NCI-H69 (cell line): Measurements from ENCODE around the gene KCNMB4.

Experiments
- DNase-seq: peaks from one replicate; lab custom pipeline; 2025; lab: John Stamatoyannopoulos, UW

The KCNMB4 gene, protein sequence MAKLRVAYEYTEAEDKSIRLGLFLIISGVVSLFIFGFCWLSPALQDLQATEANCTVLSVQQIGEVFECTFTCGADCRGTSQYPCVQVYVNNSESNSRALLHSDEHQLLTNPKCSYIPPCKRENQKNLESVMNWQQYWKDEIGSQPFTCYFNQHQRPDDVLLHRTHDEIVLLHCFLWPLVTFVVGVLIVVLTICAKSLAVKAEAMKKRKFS

DNA sequence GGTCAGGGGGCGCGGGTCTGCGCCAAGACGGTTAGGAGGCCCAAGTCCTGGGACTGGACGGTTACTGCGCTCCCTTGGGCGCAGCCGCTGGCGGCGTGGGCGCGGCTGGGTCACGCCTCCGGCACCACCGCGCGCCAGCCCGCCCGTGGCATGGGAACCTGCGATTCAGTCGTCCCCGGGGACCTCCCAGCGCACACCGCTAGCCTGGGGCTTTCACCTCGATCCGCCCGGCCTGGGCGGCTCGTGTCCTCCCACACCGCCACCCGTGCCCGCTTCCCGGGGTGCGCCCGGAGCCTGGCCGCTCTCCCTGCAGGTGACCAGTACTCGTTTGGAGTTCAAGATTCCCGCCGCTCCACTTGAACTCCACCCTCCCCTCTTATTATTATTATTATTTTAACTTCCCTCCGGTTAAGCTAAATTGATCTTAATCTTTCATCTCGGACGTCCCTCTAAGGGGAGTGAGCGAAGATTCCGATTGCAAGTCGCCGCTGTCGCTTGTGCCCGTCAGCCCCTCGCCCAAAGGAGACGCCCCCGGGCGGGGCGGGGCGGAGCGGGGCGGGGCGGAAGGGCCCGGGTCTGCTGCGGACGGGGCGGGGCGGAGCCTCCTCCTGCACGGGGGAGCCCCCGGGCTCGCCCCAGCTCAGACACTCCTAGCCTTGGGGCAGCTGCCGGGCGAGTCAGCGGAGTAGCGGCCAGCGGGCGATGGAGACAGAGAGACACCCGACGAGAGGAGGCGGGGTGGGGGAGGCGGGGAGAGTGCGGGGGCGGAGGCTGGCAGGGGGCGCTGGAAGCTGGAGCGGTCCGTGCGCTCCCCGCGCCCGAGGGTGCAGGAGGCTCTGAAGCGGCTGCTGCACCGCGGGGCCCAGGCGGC lies at the start of gene KCNMB4:
Gene KCNMB4, plus strand, starts transcription at position 643 of the 871 bp plus-strand sequence. CDS start 445 bp downstream, outside the sequence.
- peak; percentile 89 for DNase-seq

DNA sequence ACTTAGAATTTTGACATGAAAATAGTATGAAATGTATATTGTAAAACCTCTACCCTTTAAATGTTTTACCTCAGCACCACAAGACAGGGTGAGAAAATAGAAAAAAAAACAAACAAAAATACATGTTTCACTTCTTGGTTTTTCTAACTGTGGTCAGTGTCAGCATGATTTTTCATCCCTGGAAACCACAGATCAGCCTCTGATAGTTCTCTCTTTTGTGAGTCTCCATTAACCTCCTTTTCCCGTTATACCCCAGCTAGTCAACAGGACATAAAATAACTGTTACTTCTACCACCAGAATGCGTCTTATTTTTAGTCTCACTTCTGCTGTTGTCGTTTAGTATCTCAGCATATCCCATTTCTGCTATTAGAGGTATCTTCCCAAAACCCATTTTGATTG lies 48.3 kb upstream of the KCNMB4 start:
- no peak for DNase-seq

DNA sequence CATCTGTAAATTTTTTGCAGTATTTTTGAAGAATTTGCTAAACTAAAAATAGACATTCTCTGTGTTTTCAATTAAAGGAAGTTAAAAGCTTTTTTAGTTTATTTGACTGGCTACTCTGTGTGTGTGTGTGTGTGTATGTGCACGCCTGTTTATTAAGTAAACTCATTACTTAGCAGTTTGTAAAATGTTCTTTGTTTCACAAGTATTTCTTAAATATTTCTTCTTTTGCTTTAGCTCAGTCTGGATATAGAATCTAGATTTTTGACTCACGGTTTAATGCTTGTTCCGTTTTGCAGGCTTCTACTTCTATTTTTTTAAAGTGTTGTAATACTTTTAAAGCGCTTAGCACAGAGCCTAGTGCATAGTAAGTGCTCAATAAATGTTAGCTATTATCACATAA lies 46.5 kb upstream of the KCNMB4 start:
- DNase-seq: no peak

DNA sequence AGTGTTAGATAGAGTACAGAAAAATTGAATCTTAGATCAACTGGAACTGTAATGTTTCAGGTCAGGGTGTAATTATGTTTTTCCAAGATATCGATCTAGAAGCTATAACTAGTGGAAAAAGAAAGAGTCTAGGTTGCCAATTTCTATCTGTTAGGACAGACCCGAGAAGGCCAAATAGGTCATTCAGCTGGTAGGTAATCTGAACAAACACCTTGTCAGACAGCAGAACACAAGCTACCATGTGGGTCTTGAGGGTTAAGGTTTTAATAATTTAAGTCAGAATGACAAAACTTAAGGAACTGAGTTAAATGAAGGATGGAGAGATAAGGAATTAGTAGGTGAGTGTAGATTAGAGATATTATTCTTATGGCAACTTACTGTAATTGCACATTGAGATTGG lies 44.9 kb upstream of the KCNMB4 start:
- DNase-seq: no peak

DNA sequence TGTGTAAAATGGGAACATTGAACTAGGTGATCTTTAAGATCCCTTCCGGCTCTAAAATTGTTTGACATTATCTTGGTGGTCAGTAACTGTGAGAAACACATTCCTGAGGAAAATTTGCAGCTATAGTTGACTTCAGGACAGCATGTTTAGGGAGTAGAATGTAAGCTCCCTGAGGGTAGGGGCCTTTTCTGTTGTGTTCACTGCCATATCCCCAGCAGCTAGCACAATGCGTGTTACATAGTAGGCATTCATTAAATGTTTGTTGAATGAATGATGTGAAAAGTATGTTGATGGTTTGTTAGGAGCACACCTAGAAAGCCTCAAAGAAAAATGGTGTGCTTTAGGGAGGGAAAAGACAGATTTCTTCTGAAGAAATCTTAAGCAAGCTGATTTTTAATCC lies 38.5 kb upstream of the KCNMB4 start:
- DNase-seq: no peak

DNA sequence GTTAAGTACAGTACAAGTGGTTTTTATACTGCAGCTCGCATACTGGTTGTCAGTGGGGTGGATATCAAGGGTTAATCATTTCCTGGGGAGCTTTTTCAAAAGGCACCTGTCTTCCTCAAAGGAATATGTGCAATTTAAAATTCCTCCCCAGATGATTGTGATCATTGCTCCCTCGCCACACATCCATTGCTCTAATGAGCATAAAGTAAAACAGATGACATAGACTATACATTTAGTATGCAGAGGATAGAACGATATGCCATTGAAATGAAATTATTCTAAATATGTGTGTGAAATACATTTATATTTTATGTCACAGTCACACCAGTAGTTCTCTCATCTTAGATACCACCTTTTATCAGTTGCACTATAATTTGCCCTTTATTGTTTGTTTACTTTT lies 36.4 kb upstream of the KCNMB4 start:
- DNase-seq: peak; percentile 3

DNA sequence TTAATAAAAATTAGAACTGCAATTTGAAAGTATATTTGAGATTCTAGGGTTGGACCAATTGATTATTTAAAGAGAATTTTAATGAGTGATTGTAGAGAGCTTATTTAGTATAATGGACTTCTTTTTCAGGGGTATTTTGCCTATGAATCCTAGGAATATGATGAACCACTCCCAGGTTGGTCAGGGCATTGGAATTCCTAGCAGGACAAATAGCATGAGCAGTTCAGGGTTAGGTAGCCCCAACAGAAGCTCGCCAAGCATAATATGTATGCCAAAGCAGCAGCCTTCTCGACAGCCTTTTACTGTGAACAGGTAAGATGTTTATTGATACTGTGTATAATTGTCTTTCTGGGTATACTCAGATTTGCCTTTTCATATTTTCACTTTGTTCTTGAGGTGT lies 35.9 kb upstream of the KCNMB4 start:
- no peak for DNase-seq

DNA sequence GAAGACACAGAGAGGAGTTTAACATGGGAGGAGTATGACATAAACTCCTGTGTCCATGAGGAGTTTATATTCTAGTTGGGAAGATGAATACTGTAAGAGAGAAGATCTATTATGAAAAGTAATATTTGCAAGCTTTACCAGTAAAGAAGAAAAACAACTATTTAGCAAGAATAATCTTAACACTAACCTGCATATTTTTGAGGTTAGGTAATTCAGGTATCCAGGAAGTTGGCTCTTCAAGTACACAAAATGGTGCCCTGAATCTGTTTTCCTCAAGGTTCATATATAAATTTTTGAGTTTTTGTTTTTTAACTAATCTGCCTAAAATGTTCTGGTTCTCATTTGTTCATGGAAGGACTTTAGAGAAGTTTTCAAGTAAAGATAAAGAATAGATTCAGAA lies 33.9 kb upstream of the KCNMB4 start:
- no peak for DNase-seq

DNA sequence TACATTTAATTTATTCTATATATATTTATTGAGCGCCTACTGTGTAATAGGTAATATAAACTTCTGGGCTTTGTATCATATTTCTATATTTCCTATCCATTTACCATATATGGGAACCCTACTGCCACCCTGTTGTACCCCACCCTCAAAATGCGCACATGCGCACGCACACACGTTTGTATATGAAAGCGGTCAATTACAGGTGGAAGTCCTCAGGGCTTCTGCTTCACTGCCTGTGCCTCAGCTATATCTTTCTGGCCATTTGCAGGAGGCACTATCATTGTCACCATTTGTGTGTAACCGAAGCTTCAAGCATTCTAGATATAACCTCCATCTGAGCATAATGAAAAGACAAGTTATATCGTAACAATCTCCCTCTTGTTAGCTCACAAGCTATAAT lies 31.3 kb upstream of the KCNMB4 start:
- DNase-seq: no peak

DNA sequence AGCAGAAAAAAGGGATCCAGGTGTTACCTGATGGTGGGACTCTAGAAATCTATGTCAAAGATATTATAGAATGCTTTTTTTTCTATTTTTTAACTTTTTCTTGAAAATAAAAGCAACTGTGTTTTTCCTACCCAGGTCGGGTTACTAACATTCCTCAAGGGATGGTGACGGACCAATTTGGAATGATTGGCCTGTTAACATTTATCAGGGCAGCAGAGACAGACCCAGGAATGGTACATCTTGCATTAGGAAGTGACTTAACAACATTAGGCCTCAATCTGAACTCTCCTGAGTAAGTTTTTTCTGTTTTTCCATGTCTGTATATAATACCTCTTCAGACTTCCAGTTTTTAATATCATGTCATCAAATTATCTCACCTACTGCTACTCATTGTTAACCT lies 27.6 kb upstream of the KCNMB4 start:
- no peak for DNase-seq

DNA sequence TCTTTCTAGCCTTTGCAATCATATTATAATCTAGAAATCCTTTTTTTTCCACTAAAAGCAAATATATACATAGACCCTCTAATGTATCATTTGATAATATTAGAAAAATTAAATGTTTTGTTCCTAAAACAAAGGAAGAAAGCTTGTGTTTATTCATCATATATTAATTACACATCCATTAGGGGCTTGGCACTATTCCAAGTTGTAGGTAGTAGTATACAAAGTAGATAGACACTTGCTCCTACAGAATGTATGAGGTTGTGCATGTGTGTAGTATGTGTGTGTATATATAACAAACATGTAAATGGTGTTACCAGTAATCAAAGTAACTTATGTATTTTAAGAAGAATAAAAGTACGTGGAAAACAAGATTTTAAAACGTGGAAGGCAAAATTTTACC lies 15.0 kb upstream of the KCNMB4 start:
- DNase-seq: peak; percentile 22

DNA sequence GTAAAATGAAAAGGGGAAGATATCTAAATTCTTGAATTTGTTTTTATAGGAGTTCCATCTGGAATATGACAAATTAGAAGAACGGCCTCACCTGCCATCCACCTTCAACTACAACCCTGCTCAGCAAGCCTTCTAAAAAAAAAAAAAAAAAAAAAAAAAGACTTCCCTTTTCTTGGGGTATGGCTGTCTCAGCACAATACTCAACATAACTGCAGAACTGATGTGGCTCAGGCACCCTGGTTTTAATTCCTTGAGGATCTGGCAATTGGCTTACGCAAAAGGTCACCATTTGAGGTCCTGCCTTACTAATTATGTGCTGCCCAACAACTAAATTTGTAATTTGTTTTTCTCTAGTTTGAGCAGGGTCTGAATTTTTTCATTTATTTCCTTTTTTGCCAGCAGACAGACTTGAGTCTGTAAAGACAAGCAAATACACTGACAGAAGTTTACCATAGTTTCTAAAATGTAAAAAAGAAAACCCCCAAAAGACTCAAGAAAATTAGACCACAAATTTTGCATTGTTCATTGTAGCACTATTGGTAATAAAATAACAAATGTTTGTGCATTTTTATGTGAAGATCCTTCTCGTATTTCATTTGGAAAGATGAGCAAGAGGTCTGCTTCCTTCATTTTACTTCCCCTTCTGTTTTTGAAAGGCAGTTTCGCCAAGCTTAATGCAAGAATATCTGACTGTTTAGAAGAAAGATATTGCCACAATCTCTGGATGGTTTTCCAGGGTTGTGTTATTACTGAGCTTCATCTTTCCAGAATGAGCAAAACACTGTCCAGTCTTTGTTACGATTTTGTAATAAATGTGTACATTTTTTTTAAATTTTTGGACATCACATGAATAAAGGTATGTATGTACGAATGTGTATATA lies 12.1 kb upstream of the KCNMB4 start:
- DNase-seq: no peak

DNA sequence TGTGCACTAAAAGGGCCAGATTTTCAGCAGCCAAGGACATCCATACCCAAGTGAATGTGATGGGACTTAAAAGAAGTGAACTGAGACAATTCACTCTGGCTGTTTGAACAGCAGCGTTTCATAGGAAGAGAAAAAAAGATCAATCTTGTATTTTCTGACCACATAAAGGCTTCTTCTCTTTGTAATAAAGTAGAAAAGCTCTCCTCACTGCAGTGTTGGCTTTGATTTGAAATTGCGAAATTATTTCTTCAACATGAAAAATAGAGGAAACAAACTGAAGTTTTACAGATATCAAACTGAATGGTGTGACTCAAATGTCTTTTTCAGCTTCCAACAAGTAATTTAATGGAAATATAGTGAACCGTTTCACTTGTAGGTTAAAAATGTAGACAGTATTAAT lies 11.3 kb upstream of the KCNMB4 start:
- no peak for DNase-seq

DNA sequence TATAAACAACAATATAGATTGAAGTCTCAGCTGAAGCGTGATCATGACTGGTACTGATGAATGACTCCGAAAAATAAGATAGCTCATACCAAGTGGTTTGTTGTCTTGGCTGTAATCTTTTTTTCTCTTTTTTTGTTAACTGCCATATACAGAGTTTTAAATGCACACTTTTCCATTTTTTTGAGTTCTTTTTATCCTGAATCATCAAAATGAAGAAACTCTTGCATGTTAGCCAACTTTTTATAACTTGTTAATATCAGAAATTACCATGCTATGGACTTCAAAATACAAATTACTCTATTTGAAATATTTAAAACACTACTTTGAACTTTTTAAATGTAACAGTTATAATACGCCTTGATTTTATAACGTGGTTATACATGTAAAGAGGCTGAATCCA lies 10.1 kb upstream of the KCNMB4 start:
- DNase-seq: no peak

DNA sequence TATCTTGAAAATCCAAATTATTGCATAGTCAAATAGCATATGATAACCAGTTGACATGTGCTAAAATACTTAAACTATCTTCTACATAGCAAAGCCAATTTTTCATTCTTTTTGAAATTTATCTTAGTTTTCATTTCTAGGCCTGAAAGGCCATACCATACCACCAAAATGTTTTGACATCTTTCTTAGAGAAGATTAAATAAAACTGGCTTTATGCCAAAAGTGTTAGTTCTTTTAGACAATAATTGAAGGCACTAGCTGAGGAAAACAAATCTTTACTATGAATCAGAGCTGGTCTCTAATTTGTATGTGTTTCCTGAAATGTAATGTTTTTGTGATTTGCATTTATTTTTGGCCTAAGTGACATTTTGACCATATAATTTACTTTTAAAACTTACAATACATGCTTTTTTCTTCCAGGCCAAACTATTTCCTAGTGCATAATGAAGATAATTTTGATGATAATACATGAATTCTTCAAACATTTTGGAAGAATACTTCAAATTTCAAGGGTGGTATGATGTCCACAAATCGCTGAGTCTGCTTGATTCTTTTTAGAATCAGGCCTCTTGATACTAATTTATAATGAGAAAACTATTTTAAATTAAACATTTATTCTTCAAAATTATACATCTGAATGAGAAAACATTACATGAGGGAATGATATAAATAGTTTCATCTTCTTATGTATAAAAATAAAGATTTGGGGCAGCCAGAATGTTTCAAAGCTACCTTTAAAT lies 6.5 kb upstream of the KCNMB4 start:
- DNase-seq: no peak

DNA sequence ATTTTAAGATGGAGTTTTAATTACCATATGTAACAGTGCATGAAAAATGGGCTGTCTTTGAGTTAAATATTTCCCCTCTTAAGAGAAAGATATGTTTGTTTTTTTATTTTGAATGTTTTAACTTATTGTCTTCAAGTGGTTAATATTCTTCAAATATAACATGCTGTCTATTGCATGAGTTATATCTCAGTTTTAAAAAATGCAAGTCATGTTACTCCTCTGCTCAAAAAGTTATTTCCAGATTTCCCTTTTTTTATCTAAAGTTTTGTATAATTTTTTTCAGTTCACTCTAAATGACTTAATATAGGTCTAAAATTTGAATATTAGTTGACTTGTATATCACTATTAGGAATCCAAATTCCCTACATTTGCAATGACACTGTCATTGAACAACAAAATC lies 5.9 kb upstream of the KCNMB4 start:
- no peak for DNase-seq

DNA sequence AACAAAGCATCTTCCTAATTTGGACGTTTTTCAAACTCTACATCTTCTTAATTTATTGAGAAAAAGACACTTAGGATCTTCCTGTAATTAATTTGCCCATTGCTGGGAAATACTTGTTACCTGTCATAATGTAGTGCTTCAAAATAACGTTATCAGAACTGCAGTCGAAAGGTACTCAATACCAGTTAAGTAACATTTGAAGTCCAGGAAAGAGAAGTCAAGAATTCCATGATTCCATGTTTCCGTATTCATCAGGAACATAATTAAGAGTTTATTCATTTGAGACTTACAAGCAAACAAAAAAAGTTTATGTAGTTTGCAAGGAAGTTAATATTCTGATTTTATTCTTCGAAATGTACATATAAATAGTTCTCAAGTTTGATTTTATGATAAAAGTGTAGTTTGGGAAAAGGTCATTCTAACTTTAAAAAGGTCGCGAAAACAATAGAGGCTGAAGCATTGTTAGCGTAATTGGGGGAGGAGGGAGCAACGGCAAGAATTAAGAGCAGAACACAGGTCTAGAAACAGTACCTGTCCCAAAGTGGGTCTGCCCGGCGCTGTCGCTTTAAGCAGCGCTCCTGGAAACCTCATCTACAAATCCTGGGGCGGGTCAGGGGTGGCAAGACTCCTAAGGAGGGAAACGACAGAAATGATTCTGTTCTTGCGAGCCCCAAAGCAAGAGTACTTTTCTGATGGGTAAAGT lies 1.2 kb upstream of the KCNMB4 start:
- DNase-seq: peak; percentile 29

DNA sequence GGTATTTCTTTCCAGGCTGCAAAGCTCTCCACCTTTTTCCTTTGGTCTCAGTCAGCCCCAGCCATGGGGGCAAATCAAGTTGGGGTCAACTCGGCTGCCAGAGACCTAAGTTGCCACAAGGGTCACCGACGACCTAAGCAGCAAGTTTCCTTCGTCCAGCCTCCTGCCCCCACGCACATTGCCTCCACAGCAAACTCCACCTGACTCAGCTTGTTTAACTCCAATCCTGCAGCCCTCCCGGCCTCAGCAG lies 767 bp upstream of the KCNMB4 start:
- DNase-seq: no peak

DNA sequence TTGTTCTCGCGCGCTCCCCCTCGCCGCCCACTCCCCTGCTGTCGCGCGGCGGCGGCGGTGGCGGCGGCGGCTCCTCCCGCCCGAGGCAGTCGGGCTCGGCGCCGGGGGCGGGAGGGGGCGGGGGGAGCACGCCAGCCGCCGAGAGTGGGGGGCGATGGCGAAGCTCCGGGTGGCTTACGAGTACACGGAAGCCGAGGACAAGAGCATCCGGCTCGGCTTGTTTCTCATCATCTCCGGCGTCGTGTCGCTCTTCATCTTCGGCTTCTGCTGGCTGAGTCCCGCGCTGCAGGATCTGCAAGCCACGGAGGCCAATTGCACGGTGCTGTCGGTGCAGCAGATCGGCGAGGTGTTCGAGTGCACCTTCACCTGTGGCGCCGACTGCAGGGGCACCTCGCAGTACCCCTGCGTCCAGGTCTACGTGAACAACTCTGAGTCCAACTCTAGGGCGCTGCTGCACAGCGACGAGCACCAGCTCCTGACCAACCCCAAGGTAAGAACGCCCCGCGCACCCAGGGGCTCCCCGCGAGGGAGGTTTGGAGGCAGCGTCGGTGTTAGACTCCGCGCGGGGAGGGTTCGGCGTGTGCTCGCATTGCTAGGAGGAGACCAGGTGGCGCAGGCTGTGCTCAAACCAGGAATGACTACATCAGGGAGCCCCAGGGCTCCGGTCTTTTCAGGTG lies 629 bp downstream of the KCNMB4 start:
- peak; percentile 81 for DNase-seq

DNA sequence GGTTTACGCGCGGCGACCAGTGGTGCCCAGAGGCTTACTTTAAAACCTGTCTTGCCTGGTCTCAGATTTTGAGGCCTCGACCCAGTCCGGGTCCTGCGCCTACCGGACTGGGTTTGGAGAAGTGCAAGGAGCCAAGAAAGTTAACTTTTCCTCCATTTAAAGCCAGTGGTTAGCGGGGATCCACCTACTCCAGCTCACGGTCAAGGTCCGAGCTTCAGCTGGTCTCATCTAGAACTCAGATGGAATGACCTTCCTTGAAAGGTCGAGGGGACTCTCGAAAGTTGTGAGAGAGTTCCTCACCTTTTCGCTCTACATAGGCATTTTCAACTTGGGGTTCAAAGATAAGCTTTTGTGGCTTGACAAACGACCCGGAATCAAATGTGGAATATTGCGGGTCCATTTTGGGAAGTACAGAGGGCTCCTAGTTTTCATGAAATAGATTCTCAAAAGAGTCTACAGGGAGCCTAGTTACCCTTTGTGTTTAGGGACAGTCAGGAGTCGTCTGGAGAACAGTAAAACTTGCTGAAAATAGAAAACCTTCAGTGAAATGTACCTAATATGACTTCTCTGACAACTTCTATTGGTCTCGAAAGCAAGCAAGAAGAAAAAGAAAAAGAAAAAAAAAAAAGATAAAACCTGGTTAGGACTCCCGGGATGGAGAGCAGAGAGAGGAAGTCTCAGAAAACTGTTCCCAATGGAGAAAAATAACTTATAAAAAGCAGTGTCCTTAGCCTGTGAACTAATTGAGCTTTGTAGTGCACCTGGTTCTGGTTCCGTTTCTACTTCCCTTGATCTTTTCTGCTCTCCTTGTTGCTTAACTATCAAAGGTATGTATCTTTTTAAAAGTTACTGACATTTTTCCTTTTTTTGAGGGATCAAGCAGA lies 1.4 kb downstream of the KCNMB4 start:
- peak; percentile 51 for DNase-seq
